SK-N-SH (cell line): Measurements from ENCODE around the gene REC8. TPM values are rescaled to one million over a fixed set of nuclear protein-coding genes. Genes with fewer than 3 reads are reported as not detected.

Experiments
- CTCF ChIA-PET: fragments of 300-600, 350-600 bp; formaldehyde crosslinking; extraction: SDS; loops from one replicate; lab custom pipeline; 2021; lab: Yijun Ruan, JAX
- POLR2A ChIA-PET: fragments of 350-600 bp; sonication (Branson Sonifier 250); formaldehyde crosslinking; extraction: SDS; loops from one replicate; lab custom pipeline; 2020; ENCODE audit warnings: antibody characterized with exemption, inconsistent platforms; lab: Yijun Ruan, JAX
- DNase-seq: peaks from one replicate; pipeline ENCODE4 v3.0.0; 2012
- H2AFZ ChIP-seq: fragments of 200-600 bp; sonication (generic); 2 replicates; pipeline ENCODE4 v1.8.1; 2016; ENCODE audit warnings: antibody characterized with exemption, mild to moderate bottlenecking, low read depth
- H3F3A ChIP-seq: fragments of 200-600 bp; sonication (generic); replicated peaks from 2 replicates; pipeline ENCODE3; 2016; ENCODE audit warnings: antibody characterized with exemption, mild to moderate bottlenecking; ENCODE audit not compliant: insufficient read depth
- H3K27ac ChIP-seq, 2 experiments: fragments of 200-500 bp in 1 of 2; fragments of 200-600 bp in 1 of 2; sonication (Bioruptor generic) in 1 of 2; sonication (generic), shearing (Covaris generic) in 1 of 2; 2 replicates each; pipeline versions ENCODE4 v1.5.1 to v1.6.1; 2014 to 2016; ENCODE audit warnings: low read depth in 2 of 2, inconsistent platforms in 1 of 2, low read length in 1 of 2, mild to moderate bottlenecking in 1 of 2, mixed read lengths in 1 of 2
- H3K27me3 ChIP-seq: fragments of 200-600 bp; sonication (generic), shearing (Covaris generic); 2 replicates; pipeline ENCODE4 v1.6.1; 2016; ENCODE audit warnings: mixed run types; ENCODE audit not compliant: insufficient read depth
- H3K36me3 ChIP-seq, 2 experiments: fragments of 200-500 bp in 1 of 2; fragments of 200-600 bp in 1 of 2; sonication (Bioruptor generic) in 1 of 2; sonication (generic) in 1 of 2; replicated peaks in 1 of 2; 2 replicates each; pipeline versions ENCODE3 to v1.5.1; 2014 to 2016; ENCODE audit warnings: low read length in 1 of 2, mild to moderate bottlenecking in 1 of 2; ENCODE audit not compliant: insufficient read depth in 2 of 2, control insufficient read depth in 1 of 2
- H3K4me1 ChIP-seq, 2 experiments: fragments of 200-500 bp in 1 of 2; fragments of 200-600 bp in 1 of 2; sonication (Bioruptor generic) in 1 of 2; sonication (generic), shearing (Covaris generic) in 1 of 2; 2 replicates each; pipeline versions ENCODE4 v1.5.1 to v1.6.1; 2014 to 2016; ENCODE audit warnings: low read depth in 1 of 2, low read length in 1 of 2, mixed run types in 1 of 2; ENCODE audit not compliant: insufficient read depth in 2 of 2, control insufficient read depth in 1 of 2
- H3K4me2 ChIP-seq: fragments of 200-600 bp; sonication (generic), shearing (Covaris generic); 2 replicates; pipeline ENCODE4 v1.6.1; 2017; ENCODE audit warnings: mixed run types
- H3K4me3 ChIP-seq, 2 experiments: fragments of 200-500 bp in 1 of 2; fragments of 200-600 bp in 1 of 2; sonication (Bioruptor generic) in 1 of 2; sonication (generic), shearing (Covaris generic) in 1 of 2; 2 replicates each; pipeline versions ENCODE4 v1.5.1 to v1.8.1; 2014 to 2016; ENCODE audit warnings: low read depth in 2 of 2, inconsistent platforms in 1 of 2, low read length in 1 of 2, mild to moderate bottlenecking in 1 of 2, mixed read lengths in 1 of 2, moderate library complexity in 1 of 2
- H3K79me2 ChIP-seq: fragments of 200-600 bp; sonication (generic); 2 replicates; pipeline ENCODE4 v1.8.1; 2017; ENCODE audit warnings: mild to moderate bottlenecking; ENCODE audit not compliant: insufficient read depth
- H3K9ac ChIP-seq: fragments of 200-600 bp; sonication (generic); 2 replicates; pipeline ENCODE4 v1.6.1; 2017; ENCODE audit warnings: mixed run types
- H3K9me2 ChIP-seq: fragments of 200-600 bp; sonication (generic); 2 replicates; pipeline ENCODE4 v1.6.1; 2017; ENCODE audit warnings: mixed run types
- H3K9me3 ChIP-seq: fragments of 200-600 bp; sonication (generic); 2 replicates; pipeline ENCODE4 v1.6.1; 2017; ENCODE audit warnings: mixed run types, mild to moderate bottlenecking, moderate library complexity
- H4K20me1 ChIP-seq: fragments of 200-600 bp; sonication (generic); 2 replicates; pipeline ENCODE4 v1.6.1; 2017; ENCODE audit warnings: mild to moderate bottlenecking, mixed run types; ENCODE audit not compliant: insufficient read depth
- CHD2 ChIP-seq: fragments of 150-350 bp; IDR thresholded peaks from 2 replicates; pipeline ENCODE4 v1.6.1; 2018; ENCODE audit warnings: low read length; ENCODE audit not compliant: partially characterized antibody
- EP300 ChIP-seq, 2 experiments: IDR thresholded peaks; 2 replicates each; pipeline versions ENCODE4 v1.4.0 to v1.6.1; 2012; ENCODE audit warnings: borderline replicate concordance in 1 of 2, low read depth in 1 of 2, low read length in 1 of 2
- EZH2phosphoT487 ChIP-seq: fragments of 200-600 bp; sonication (generic); IDR thresholded peaks from 2 replicates; pipeline ENCODE4 v1.6.1; 2017; ENCODE audit warnings: low read depth, mixed run types, mild to moderate bottlenecking, antibody characterized with exemption, moderate library complexity, borderline replicate concordance
- FOXJ3 ChIP-seq: sonication (generic); formaldehyde crosslinking; IDR thresholded peaks from 2 replicates; pipeline ENCODE4 v1.5.1; 2020; ENCODE audit warnings: mild to moderate bottlenecking, missing genetic modification reagents
- FOXM1 ChIP-seq: IDR thresholded peaks from 2 replicates; pipeline ENCODE4 v1.4.0; 2012; ENCODE audit warnings: low read depth, mild to moderate bottlenecking
- MXI1 ChIP-seq: IDR thresholded peaks from 2 replicates; pipeline ENCODE4 v1.6.1; 2012; ENCODE audit warnings: mild to moderate bottlenecking, low read depth, low read length, improper control_type of control experiment
- POLR2AphosphoS5 ChIP-seq: IDR thresholded peaks from 2 replicates; pipeline ENCODE4 v1.6.1; 2012; ENCODE audit warnings: low read depth, low read length
- RCOR1 ChIP-seq: fragments of 150-350 bp; IDR thresholded peaks from 2 replicates; pipeline ENCODE4 v1.6.1; 2017; ENCODE audit warnings: antibody characterized with exemption, low read length
- RXRA ChIP-seq: IDR thresholded peaks from 2 replicates; pipeline ENCODE4 v1.4.0; 2012; ENCODE audit warnings: low read depth, mild to moderate bottlenecking, borderline replicate concordance
- SMC3 ChIP-seq: IDR thresholded peaks from 2 replicates; pipeline ENCODE4 v1.6.1; 2012; ENCODE audit warnings: low read depth, low read length, improper control_type of control experiment
- TAF1 ChIP-seq: IDR thresholded peaks from 2 replicates; pipeline ENCODE4 v1.6.1; 2012; ENCODE audit warnings: low read depth, mild to moderate bottlenecking, low read length, moderate library complexity, borderline replicate concordance
- TCF12 ChIP-seq: IDR thresholded peaks from 2 replicates; pipeline ENCODE4 v1.4.0; 2012
- TEAD4 ChIP-seq: IDR thresholded peaks from 2 replicates; pipeline ENCODE4 v1.4.0; 2012; ENCODE audit warnings: mild to moderate bottlenecking, borderline replicate concordance; ENCODE audit not compliant: insufficient read depth
- YY1 ChIP-seq: IDR thresholded peaks from 2 replicates; pipeline ENCODE4 v1.4.0; 2012; ENCODE audit warnings: low read depth, mild to moderate bottlenecking
- WGBS: methylation state at CpG from one replicate; pipeline ENCODE4 v1.1.6; 2017; ENCODE audit warnings: low lambda C conversion rate; 5-methylcytosine and 5-hydroxymethylcytosine counted together
- polyA plus RNA-seq, 3 experiments: library from polyadenylated mRNA; depleted of rRNA; stranded (reverse); fragments of >200 nt; gene quantifications; 2 replicates each; pipeline ENCODE4 v1.2.3, GENCODE V29; 2012
- TF ChIP-seq, protein P1 (sequence below): IDR thresholded peaks from 2 replicates; pipeline ENCODE4 v1.4.0; 2012; ENCODE audit warnings: low read depth, borderline replicate concordance
- TF ChIP-seq, protein P2 (sequence below): fragments of 150-350 bp; IDR thresholded peaks from 2 replicates; pipeline ENCODE4 v1.6.1; 2017; ENCODE audit warnings: antibody characterized with exemption, low read length, low read depth, borderline replicate concordance
- TF ChIP-seq, protein P3 (sequence below): IDR thresholded peaks from 2 replicates; pipeline ENCODE4 v1.4.0; 2012; ENCODE audit warnings: low read depth, borderline replicate concordance
- TF ChIP-seq, protein P4 (sequence below): IDR thresholded peaks from 2 replicates; pipeline ENCODE4 v1.4.0; 2012; ENCODE audit warnings: low read depth
- TF ChIP-seq, protein P5 (sequence below): fragments of 150-350 bp; IDR thresholded peaks from 2 replicates; pipeline ENCODE4 v1.6.1; 2016; ENCODE audit warnings: mild to moderate bottlenecking, low read depth, low read length

The REC8 gene
- polyA plus RNA-seq, 1 of the 3 experiments (the other 2 are of a cell fraction), result 23.2 TPM

DNA sequence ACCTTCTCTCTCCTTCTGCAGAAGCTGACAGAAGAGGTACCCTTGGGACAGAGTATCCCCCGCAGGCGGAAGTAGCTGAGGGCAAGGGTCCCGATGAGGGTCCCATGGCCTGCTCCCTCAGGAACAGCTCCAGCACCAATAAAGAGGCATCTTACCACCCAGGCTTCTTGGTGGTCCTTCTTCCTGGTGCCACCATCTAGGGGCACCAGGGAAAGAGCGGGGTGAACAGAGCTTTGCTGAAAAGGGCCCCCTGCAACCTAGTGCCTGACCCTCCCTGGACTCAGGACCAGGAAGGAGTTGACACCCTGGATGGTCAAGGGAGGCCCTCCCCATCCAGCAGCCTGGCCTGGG lies 11.4 kb upstream of the REC8 start:
- POLR2A ChIA-PET, result interaction anchor here (0.8 to 5.2 kb wide), 11 partner anchors 12 to 65 kb away, joined by 3 to 50 read pairs (median 5); partner anchors contain the start of genes DCAF11, EMC9, IPO4 and NRL
- DNase-seq, result no peak
- TF ChIP-seq RXRA (no peak), TEAD4 (no peak), MXI1 (no peak), TCF12 (no peak), POLR2AphosphoS5 (no peak), EP300 (IDR thresholded peaks at IDR 0.05; ENCODE audit: borderline replicate concordance in 1 of 2, low read depth in 1 of 2, low read length in 1 of 2) (no peak), FOXM1 (no peak), SMC3 (no peak), EZH2phosphoT487 (no peak), CHD2 (no peak), FOXJ3 (CRISPR knock-in tag) (no peak), TAF1 (no peak), YY1 (no peak), RCOR1 (no peak)
- TF ChIP-seq, protein P1, sequence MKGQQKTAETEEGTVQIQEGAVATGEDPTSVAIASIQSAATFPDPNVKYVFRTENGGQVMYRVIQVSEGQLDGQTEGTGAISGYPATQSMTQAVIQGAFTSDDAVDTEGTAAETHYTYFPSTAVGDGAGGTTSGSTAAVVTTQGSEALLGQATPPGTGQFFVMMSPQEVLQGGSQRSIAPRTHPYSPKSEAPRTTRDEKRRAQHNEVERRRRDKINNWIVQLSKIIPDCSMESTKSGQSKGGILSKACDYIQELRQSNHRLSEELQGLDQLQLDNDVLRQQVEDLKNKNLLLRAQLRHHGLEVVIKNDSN, result no peak
- TF ChIP-seq, protein P2, sequence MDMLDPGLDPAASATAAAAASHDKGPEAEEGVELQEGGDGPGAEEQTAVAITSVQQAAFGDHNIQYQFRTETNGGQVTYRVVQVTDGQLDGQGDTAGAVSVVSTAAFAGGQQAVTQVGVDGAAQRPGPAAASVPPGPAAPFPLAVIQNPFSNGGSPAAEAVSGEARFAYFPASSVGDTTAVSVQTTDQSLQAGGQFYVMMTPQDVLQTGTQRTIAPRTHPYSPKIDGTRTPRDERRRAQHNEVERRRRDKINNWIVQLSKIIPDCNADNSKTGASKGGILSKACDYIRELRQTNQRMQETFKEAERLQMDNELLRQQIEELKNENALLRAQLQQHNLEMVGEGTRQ, result no peak
- TF ChIP-seq, protein P3, sequence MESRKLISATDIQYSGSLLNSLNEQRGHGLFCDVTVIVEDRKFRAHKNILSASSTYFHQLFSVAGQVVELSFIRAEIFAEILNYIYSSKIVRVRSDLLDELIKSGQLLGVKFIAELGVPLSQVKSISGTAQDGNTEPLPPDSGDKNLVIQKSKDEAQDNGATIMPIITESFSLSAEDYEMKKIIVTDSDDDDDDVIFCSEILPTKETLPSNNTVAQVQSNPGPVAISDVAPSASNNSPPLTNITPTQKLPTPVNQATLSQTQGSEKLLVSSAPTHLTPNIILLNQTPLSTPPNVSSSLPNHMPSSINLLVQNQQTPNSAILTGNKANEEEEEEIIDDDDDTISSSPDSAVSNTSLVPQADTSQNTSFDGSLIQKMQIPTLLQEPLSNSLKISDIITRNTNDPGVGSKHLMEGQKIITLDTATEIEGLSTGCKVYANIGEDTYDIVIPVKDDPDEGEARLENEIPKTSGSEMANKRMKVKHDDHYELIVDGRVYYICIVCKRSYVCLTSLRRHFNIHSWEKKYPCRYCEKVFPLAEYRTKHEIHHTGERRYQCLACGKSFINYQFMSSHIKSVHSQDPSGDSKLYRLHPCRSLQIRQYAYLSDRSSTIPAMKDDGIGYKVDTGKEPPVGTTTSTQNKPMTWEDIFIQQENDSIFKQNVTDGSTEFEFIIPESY, result no peak
- TF ChIP-seq, protein P4, sequence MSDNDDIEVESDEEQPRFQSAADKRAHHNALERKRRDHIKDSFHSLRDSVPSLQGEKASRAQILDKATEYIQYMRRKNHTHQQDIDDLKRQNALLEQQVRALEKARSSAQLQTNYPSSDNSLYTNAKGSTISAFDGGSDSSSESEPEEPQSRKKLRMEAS, result no peak
- TF ChIP-seq, protein P5, sequence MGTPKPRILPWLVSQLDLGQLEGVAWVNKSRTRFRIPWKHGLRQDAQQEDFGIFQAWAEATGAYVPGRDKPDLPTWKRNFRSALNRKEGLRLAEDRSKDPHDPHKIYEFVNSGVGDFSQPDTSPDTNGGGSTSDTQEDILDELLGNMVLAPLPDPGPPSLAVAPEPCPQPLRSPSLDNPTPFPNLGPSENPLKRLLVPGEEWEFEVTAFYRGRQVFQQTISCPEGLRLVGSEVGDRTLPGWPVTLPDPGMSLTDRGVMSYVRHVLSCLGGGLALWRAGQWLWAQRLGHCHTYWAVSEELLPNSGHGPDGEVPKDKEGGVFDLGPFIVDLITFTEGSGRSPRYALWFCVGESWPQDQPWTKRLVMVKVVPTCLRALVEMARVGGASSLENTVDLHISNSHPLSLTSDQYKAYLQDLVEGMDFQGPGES, result no peak
- peaks cover 17% of the 10 kb centered on the region for H3F3A ChIP-seq
- peaks cover 35 to 61% of the 10 kb centered on the region in 2 experiments for H3K36me3 ChIP-seq
- H3K4me3 ChIP-seq, result no peak overlapping the region
- peaks cover 4% of the 10 kb centered on the region; the same call in 1 of the 2 replicates for H4K20me1 ChIP-seq
- H3K9ac ChIP-seq, result no peak overlapping the region
- H3K9me2 ChIP-seq, result no peaks in the 10 kb centered on the region
- WGBS, result 92% methylated on average over 4 of the region's 4 CpGs
- no peak overlapping the region for H2AFZ ChIP-seq
- no peaks in the 10 kb centered on the region for H3K27me3 ChIP-seq
- H3K4me1 ChIP-seq, result peaks cover 4 to 22% of the 10 kb centered on the region in 2 experiments; a peak in 1 of 4 replicates
- no peaks in the 10 kb centered on the region for H3K9me3 ChIP-seq
- H3K79me2 ChIP-seq, result peaks cover 23% of the 10 kb centered on the region
- CTCF ChIA-PET, result interaction anchor here (0.8 to 3.5 kb wide), 33 partner anchors 10 to 136 kb away, joined by 3 to 38 read pairs (median 5); partner anchors contain the start of genes CARMIL3, CPNE6, DCAF11 and EMC9
- peak overlapping the region; percentile 46 to 71; a peak in 3 of 4 replicates for H3K27ac ChIP-seq
- peak overlapping the region; percentile 97; the same call in 1 of the 2 replicates for H3K4me2 ChIP-seq
